HepG2 (cell line): ENCODE measurements around the gene INPP5E. TPM values are rescaled to one million over a fixed set of nuclear protein-coding genes. Genes with fewer than 3 reads are reported as not detected.

Experiments used
- ATAC-seq: fragments of 200-7000 bp; cut with Tn5 transposase; 3 replicates; pipeline ENCODE4 v1.9.1; 2020; ENCODE audit warnings: mild to moderate bottlenecking, moderate library complexity
- BruUV-seq: library from RNA; stranded (reverse); fragments of 400-500 nt; replicated peaks from 2 replicates; lab custom pipeline; 2021; lab: Mats Ljungman, UMichigan
- CTCF ChIA-PET: fragments of 300-600 bp; formaldehyde crosslinking; extraction: SDS; loops from one replicate; lab custom pipeline; 2021; ENCODE audit warnings: low total read pairs, inconsistent platforms, low intra/inter-chr PET ratio; lab: Yijun Ruan, JAX
- POLR2A ChIA-PET: fragments of 350-600 bp; sonication (Branson Sonifier 250); formaldehyde crosslinking; loops from one replicate; lab custom pipeline; 2020; ENCODE audit warnings: antibody characterized with exemption, inconsistent platforms; lab: Yijun Ruan, JAX
- DNase-seq: peaks from one replicate; pipeline ENCODE4 v3.0.0-alpha.2; 2015; ENCODE audit warnings: low spot score
- FAIRE-seq: peaks from 3 replicates; lab custom pipeline; 2011; peaks lifted over from hg19 to GRCh38; lab: Jason Lieb, UNC
- H2AFZ ChIP-seq: one replicate; pipeline ENCODE4 v1.6.1; 2011; ENCODE audit warnings: low read length, inconsistent platforms
- H3K27ac ChIP-seq: fragments of 300-600 bp; 3 replicates; pipeline ENCODE4 v1.8.0; 2011; ENCODE audit warnings: mixed run types, mild to moderate bottlenecking, mixed read lengths, low read length, inconsistent platforms; ENCODE audit not compliant: insufficient read depth; ENCODE audit errors: extremely low read length
- H3K27me3 ChIP-seq, 2 experiments: fragments of 200-600 bp in 1 of 2; 2 replicates in 1 of 2; 3 replicates in 1 of 2; pipeline versions ENCODE4 v1.6.0 to v1.8.0; 2011; ENCODE audit warnings: low read length in 2 of 2, mild to moderate bottlenecking in 2 of 2, moderate library complexity in 2 of 2, inconsistent platforms in 1 of 2; ENCODE audit not compliant: insufficient read depth in 2 of 2, control insufficient read depth in 1 of 2
- H3K36me3 ChIP-seq, 2 experiments: fragments of 200-600 bp in 1 of 2; replicated peaks in 1 of 2; 2 replicates in 1 of 2; 3 replicates in 1 of 2; pipeline versions ENCODE4 v1.5.1 to v1.8.0; 2011; ENCODE audit warnings: low read length in 2 of 2, inconsistent platforms in 1 of 2; ENCODE audit not compliant: insufficient read depth in 2 of 2, control insufficient read depth in 1 of 2
- H3K4me1 ChIP-seq: 2 replicates; pipeline ENCODE4 v1.5.1; 2012; ENCODE audit warnings: low read length, inconsistent platforms; ENCODE audit not compliant: insufficient read depth
- H3K4me2 ChIP-seq: 2 replicates; pipeline ENCODE4 v1.6.0; 2011; ENCODE audit warnings: low read depth, low read length, inconsistent platforms
- H3K4me3 ChIP-seq, 3 experiments: fragments of 200-600 bp in 1 of 3; sonication (generic), shearing (Covaris generic) in 1 of 3; replicated peaks in 1 of 3; 2 replicates each; pipeline ENCODE4 v1.5.1; 2011 to 2016; ENCODE audit warnings: low read length in 3 of 3, inconsistent platforms in 2 of 3, low read depth in 2 of 3, mild to moderate bottlenecking in 2 of 3, control low read depth in 1 of 3, mixed read lengths in 1 of 3; ENCODE audit not compliant: insufficient read depth in 1 of 3
- H3K79me2 ChIP-seq: one replicate; pipeline ENCODE4 v1.6.1; 2011; ENCODE audit warnings: low read length, inconsistent platforms; ENCODE audit not compliant: insufficient read depth
- H3K9ac ChIP-seq: 2 replicates; pipeline ENCODE4 v1.6.0; 2011; ENCODE audit warnings: mild to moderate bottlenecking, low read depth, low read length, inconsistent platforms; ENCODE audit not compliant: insufficient read depth
- H3K9me3 ChIP-seq: 2 replicates; pipeline ENCODE4 v1.5.1; 2012; ENCODE audit warnings: mild to moderate bottlenecking, low read length
- H4K20me1 ChIP-seq: 2 replicates; pipeline ENCODE4 v1.6.0; 2011; ENCODE audit warnings: inconsistent platforms, mild to moderate bottlenecking, low read length, moderate library complexity; ENCODE audit not compliant: insufficient read depth
- AGO2 ChIP-seq: fragments of 200-400 bp; formaldehyde crosslinking; optimal IDR thresholded peaks from 2 replicates; pipeline ENCODE3; 2017; ENCODE audit warnings: mild to moderate bottlenecking, low read depth, low read length, moderate library complexity
- ARNT ChIP-seq: fragments of 450-650 bp; IDR thresholded peaks from 2 replicates; pipeline ENCODE4 v1.6.1; 2017
- RELA ChIP-seq: sonication (generic); formaldehyde crosslinking; IDR thresholded peaks from 2 replicates; pipeline ENCODE4 v1.4.0; 2020; ENCODE audit warnings: missing genetic modification reagents
- RFX1 ChIP-seq: fragments of 450-650 bp; IDR thresholded peaks from 2 replicates; pipeline ENCODE4 v1.6.1; 2017
- ZNF709 ChIP-seq: sonication (generic); formaldehyde crosslinking; IDR thresholded peaks from 2 replicates; pipeline ENCODE4 v1.5.0; 2020; ENCODE audit warnings: mild to moderate bottlenecking, missing genetic modification reagents
- WGBS: methylation state at CpG from one replicate; pipeline ENCODE4 v1.1.6; 2017; ENCODE audit warnings: low lambda C conversion rate; 5-methylcytosine and 5-hydroxymethylcytosine counted together
- in situ Hi-C: cut with HindIII; loops from 2 replicates; pipeline ENCODE4 v1.10.0; 2017; ENCODE audit warnings: low pct_unique_long_range_greater_than_20kb; ENCODE audit not compliant: extremely low pct_ligation_motif_present
- intact Hi-C: fragments of 100-400 bp; cut with micrococcal nuclease; formaldehyde crosslinking; loops from one replicate; pipeline ENCODE4 v1.10.0; 2022; ENCODE audit not compliant: unreplicated experiment
- polyA plus RNA-seq, 8 experiments: library from polyadenylated mRNA; depleted of rRNA in 3 of 8; stranded (reverse) in 7 of 8; unstranded in 1 of 8; fragments of >200 nt; fragmentation: Illumina TruSeq in 4 of 8; extraction: Trizol in 4 of 8; gene quantifications; 2 replicates each; pipeline versions ENCODE4 v1.2.1 to v1.2.3, GENCODE V29; 2011 to 2016; ENCODE audit warnings: low read depth in 4 of 8, missing spikeins in 1 of 8, mixed read lengths in 1 of 8; ENCODE audit not compliant: insufficient read depth in 1 of 8
- total RNA-seq, 5 experiments: library from RNA; depleted of rRNA; stranded (reverse); fragments of >200 nt; fragmentation: Illumina TruSeq; extraction: Trizol; gene quantifications; 2 replicates each; pipeline ENCODE4 v1.2.3, GENCODE V29; 2016; ENCODE audit warnings: low read depth in 1 of 5
- TF ChIP-seq, protein P1 (sequence below): sonication (generic); formaldehyde crosslinking; conservative IDR thresholded peaks from 2 replicates; pipeline ENCODE4 v1.8.0; 2022; ENCODE audit warnings: low read depth, missing genetic modification reagents
- TF ChIP-seq, protein P2 (sequence below): sonication (generic); formaldehyde crosslinking; IDR thresholded peaks from 2 replicates; pipeline ENCODE4 v1.4.0; 2020; ENCODE audit warnings: mild to moderate bottlenecking, missing genetic modification reagents

Gene INPP5E
- total and polyA plus RNA-seq, 2 of the 13 experiments (the other 11 are each of a cell fraction or from before 2014, with no cell fraction given): 5.5 TPM

DNA sequence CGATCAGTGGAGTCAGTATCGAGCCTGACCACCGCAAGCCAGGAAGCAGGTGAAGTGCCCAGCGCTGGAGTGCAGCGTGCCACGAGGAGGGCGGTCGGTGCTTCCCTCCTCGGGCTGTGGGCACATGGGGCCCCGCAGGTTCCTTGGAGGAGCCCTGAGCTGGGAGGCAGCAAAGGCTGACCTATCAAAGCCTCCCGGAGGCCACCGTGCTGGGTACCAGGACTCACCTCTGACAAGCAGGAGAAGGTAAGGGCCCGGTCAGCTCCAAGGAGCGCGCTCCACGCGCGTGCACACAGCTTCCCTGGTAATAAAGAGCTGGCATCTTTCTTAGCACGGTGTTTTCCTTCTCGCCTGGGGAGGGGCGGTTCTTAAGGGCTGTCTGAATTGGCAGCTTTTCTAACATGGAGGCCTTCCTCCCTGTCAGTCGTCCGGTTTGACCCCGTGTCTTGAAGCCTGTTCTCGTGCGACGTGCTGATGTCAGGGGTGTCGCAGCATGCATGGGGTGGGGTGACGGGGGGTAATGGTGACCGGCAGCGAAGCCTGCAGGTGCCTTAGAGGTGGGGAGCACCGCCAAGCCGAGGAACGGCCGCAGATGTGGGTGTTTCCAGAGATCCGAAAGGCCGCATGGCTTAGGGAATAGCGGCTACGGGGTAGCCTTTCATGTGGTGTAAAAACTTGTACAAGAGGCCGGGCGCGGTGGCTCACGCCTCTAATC lies 16.1 kb downstream of the INPP5E start:
- ATAC-seq: no peak
- H3K79me2 ChIP-seq: no peaks in the 10 kb centered on the region
- no peak overlapping the region for H3K9ac ChIP-seq
- no peak overlapping the region for H3K4me2 ChIP-seq
- H3K36me3 ChIP-seq: peaks cover 24 to 46% of the 10 kb centered on the region in 2 experiments; a peak in 4 of 5 replicates
- H3K27me3 ChIP-seq: no peaks in the 10 kb centered on the region
- WGBS: 98% methylated on average over 31 of the region's 43 CpGs
- H3K4me3 ChIP-seq: no peak overlapping the region
- intact Hi-C loops: no loop called here
- BruUV-seq: no TSS peak
- H2AFZ ChIP-seq: no peak overlapping the region
- no peak for FAIRE-seq
- ChIA-PET CTCF (no interaction called here), POLR2A (no interaction called here)
- H3K4me1 ChIP-seq: no peaks in the 10 kb centered on the region
- no peak overlapping the region for H3K27ac ChIP-seq
- TF ChIP-seq ARNT (no peak), RELA (CRISPR knock-in tag) (no peak), AGO2 (peak; percentile 13), RFX1 (no peak), ZNF709 (CRISPR knock-in tag) (no peak)
- TF ChIP-seq, protein P1, sequence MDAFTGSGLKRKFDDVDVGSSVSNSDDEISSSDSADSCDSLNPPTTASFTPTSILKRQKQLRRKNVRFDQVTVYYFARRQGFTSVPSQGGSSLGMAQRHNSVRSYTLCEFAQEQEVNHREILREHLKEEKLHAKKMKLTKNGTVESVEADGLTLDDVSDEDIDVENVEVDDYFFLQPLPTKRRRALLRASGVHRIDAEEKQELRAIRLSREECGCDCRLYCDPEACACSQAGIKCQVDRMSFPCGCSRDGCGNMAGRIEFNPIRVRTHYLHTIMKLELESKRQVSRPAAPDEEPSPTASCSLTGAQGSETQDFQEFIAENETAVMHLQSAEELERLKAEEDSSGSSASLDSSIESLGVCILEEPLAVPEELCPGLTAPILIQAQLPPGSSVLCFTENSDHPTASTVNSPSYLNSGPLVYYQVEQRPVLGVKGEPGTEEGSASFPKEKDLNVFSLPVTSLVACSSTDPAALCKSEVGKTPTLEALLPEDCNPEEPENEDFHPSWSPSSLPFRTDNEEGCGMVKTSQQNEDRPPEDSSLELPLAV (CRISPR knock-in tag): no peak
- TF ChIP-seq, protein P2, sequence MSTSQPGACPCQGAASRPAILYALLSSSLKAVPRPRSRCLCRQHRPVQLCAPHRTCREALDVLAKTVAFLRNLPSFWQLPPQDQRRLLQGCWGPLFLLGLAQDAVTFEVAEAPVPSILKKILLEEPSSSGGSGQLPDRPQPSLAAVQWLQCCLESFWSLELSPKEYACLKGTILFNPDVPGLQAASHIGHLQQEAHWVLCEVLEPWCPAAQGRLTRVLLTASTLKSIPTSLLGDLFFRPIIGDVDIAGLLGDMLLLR (CRISPR knock-in tag): no peak
- DNase-seq: no peak
- no peaks in the 10 kb centered on the region for H4K20me1 ChIP-seq
- no peaks in the 10 kb centered on the region for H3K9me3 ChIP-seq
- in situ Hi-C loops: no loop called here
